ENCODE results near the gene ELAVL1. TPM values are rescaled to one million over a fixed set of nuclear protein-coding genes. Genes with fewer than 3 reads are reported as not detected.

ELAVL1 gene
- total RNA-seq, 4 donors from 2014 or later, result 23.7 to 41.1 (median 30.3) TPM

- ATAC-seq (ENCODE audit: low FRiP score) (peak; percentile 82), DNase-seq (ENCODE audit: low spot score) (no peak)
- TF ChIP-seq CTCF (IDR thresholded peaks at IDR 0.05), result no peak
These were observed 11.9 kb downstream of the ELAVL1 start for GRCh38 chr19:7993560-7993959.

- ATAC-seq (ENCODE audit: low FRiP score) (no peak), DNase-seq (ENCODE audit: low spot score) (no peak)
- no peak for TF ChIP-seq CTCF (IDR thresholded peaks at IDR 0.05)
These were observed 12.9 kb downstream of the ELAVL1 start for GRCh38 chr19:7992575-7992974.

DNA sequence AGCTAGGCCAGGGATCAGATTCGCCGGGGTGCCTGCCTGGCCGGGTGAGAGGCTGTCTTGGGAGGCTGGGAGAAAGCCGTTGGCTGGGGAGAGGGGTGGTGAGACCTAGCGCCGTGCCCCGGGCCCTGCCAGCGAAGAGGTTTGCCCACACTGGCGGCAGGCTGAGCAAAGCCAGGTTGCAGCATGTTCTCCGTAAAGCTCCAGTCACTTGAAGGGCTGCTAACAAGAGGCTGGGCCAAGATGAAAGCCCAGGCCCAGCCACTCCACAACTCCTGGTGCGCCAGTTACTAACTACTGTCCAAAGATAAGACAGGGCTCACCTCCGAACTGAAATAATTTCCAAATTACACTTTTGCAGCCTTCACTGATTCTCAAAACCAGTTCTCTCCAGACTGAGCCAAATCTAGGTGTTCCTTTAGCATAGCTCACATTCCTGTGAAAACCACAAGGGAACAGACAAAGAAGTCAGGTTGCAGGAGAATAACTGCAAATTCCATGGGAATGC is 16.3 kb downstream of the ELAVL1 start:
- ATAC-seq (ENCODE audit: low FRiP score) (no peak), DNase-seq (ENCODE audit: low spot score) (no peak)
- no peak for TF ChIP-seq CTCF (IDR thresholded peaks at IDR 0.05)

- no peak for TF ChIP-seq CTCF (IDR thresholded peaks at IDR 0.05)
- DNase-seq (ENCODE audit: low spot score) (no peak), ATAC-seq (ENCODE audit: low FRiP score) (no peak)
These were observed 17.1 kb downstream of the ELAVL1 start for GRCh38 chr19:7988307-7988706.

- DNase-seq (ENCODE audit: low spot score) (no peak), ATAC-seq (ENCODE audit: low FRiP score) (no peak)
- no peak for TF ChIP-seq CTCF (IDR thresholded peaks at IDR 0.05)
These were observed 18.2 kb downstream of the ELAVL1 start for GRCh38 chr19:7987114-7987768.

DNA sequence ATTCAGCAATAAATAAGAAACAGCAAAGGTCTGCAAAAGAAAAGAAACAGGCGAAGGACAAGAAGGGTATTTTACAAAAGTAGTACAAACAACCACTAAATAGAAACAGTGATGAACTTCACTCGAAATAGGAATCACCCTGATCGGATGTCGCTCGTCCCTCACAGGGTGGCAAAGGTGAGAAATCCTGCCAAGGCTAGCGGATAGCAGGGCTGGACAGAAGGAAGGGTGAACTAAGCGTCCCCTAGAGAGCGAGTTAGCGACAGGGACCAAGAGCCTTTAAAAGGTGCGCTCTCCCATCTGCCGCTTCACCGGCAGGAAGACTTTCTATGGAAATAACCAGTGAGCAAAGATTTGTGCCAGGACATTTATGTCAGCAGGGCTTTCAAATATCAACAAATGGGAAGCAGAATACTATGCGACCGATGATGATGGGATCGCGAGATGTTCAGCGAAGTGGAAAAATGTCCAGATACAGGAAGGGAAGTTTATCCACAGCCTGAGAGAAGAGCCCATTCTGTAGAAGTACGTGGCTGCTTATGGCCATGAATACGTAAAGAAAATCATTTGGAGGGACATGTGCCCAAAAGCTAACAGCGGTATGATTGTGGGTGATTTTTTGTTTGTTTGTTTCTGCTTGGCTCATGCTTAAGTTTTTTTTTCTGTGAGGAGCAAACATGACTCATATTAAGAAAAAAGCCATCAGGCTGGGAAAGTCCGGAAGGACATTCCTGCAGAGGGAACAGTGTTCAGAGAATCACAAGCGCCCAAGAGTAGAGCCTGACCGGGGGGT is 18.9 kb downstream of the ELAVL1 start:
- DNase-seq (ENCODE audit: low spot score) (no peak), ATAC-seq (ENCODE audit: low FRiP score) (no peak)
- no peak for TF ChIP-seq CTCF (IDR thresholded peaks at IDR 0.05)
